Measurements from ENCODE around the gene SMIM34. TPM values are rescaled to one million over a fixed set of nuclear protein-coding genes. Genes with fewer than 3 reads are reported as not detected.
"Not testable (repeated sequence)": the region's sequence is repeated elsewhere in the genome, so short reads cannot be mapped to it uniquely, and the experiment has no call there.

Gene SMIM34
- total and polyA plus RNA-seq, 2 of the 4 experiments (the other 2 are of a cell fraction), result not detected

GRCh38 chr21:34404742-34405141 lies 19.0 kb downstream of the SMIM34 start:
- H2BK5ac ChIP-seq (ENCODE audit: low read depth, low read length, poor library complexity, severe bottlenecking); H3K18ac ChIP-seq (ENCODE audit: low read depth, low read length); CTCF ChIA-PET; H3K4me2 ChIP-seq (ENCODE audit: low read depth, low read length); H2BK15ac ChIP-seq (ENCODE audit: low read depth, low read length); H4K91ac ChIP-seq (ENCODE audit: insufficient read depth, low read depth, low read length); in situ Hi-C loops (cut with MboI; ENCODE audit: low sequenced_read_pairs); H3K36me3 ChIP-seq (ENCODE audit: control insufficient read depth, insufficient read depth, low read length); H4K20me1 ChIP-seq (ENCODE audit: insufficient read depth, low read length); H2AFZ ChIP-seq (replicated peaks; ENCODE audit: low read length, poor library complexity); H4K5ac ChIP-seq (ENCODE audit: low read depth, low read length); H4K8ac ChIP-seq (ENCODE audit: low read depth in 2 of 2, low read length in 2 of 2); POLR2A ChIA-PET (ENCODE audit: unreplicated experiment); H3K4ac ChIP-seq (ENCODE audit: low read depth, low read length); ATAC-seq (ENCODE audit: low read depth); H3K56ac ChIP-seq (ENCODE audit: extremely low read depth, insufficient read depth, low read length); H3K9me1 ChIP-seq (ENCODE audit: insufficient read depth, low read length); H3K23ac ChIP-seq (ENCODE audit: low read depth, low read length); intact Hi-C loops (cut with micrococcal nuclease); H3K9me3 ChIP-seq (ENCODE audit: control insufficient read depth, insufficient read depth, low read length); H2BK120ac ChIP-seq (ENCODE audit: low read depth, low read length); H3K9ac ChIP-seq (ENCODE audit: low read depth, low read length); H3K27me3 ChIP-seq (ENCODE audit: control insufficient read depth, insufficient read depth, low read length); H3K14ac ChIP-seq (replicated peaks; ENCODE audit: low read depth, low read length); H2AK9ac ChIP-seq (replicated peaks; ENCODE audit: low read depth, low read length, poor library complexity); BruUV-seq (replicated peaks); H2BK20ac ChIP-seq (ENCODE audit: low read depth, low read length); H3K27ac ChIP-seq (ENCODE audit: insufficient read depth, low read length); dilution Hi-C loops (cut with HindIII; ENCODE audit: low sequenced_read_pairs, unreplicated experiment); H3K4me1 ChIP-seq (ENCODE audit: control insufficient read depth, insufficient read depth, low read length); H3K4me3 ChIP-seq (ENCODE audit: insufficient read depth, low read depth, low read length); H3K79me1 ChIP-seq (ENCODE audit: low read depth in 1 of 2, low read length in 2 of 2); H2AK5ac ChIP-seq (ENCODE audit: low read depth, low read length); DNase-seq: not testable (repeated sequence)
- no CpG with 5 or more reads among the region's 5 CpGs for WGBS, 2 experiments (ENCODE audit: extremely low coverage in 2 of 2, insufficient read length in 1 of 2)

GRCh38 chr21:34400522-34400921 lies 23.2 kb downstream of the SMIM34 start:
- in situ Hi-C loops (cut with MboI; ENCODE audit: low sequenced_read_pairs); CTCF ChIA-PET; H3K79me1 ChIP-seq (ENCODE audit: low read depth in 1 of 2, low read length in 2 of 2); H3K4me1 ChIP-seq (ENCODE audit: control insufficient read depth, insufficient read depth, low read length); H3K27ac ChIP-seq (ENCODE audit: insufficient read depth, low read length); H2BK5ac ChIP-seq (ENCODE audit: low read depth, low read length, poor library complexity, severe bottlenecking); H2AK9ac ChIP-seq (replicated peaks; ENCODE audit: low read depth, low read length, poor library complexity); H4K8ac ChIP-seq (ENCODE audit: low read depth in 2 of 2, low read length in 2 of 2); H3K9me1 ChIP-seq (ENCODE audit: insufficient read depth, low read length); dilution Hi-C loops (cut with HindIII; ENCODE audit: low sequenced_read_pairs, unreplicated experiment); H2AFZ ChIP-seq (replicated peaks; ENCODE audit: low read length, poor library complexity); H2BK120ac ChIP-seq (ENCODE audit: low read depth, low read length); H2AK5ac ChIP-seq (ENCODE audit: low read depth, low read length); H3K27me3 ChIP-seq (ENCODE audit: control insufficient read depth, insufficient read depth, low read length); H3K4ac ChIP-seq (ENCODE audit: low read depth, low read length); DNase-seq; H2BK20ac ChIP-seq (ENCODE audit: low read depth, low read length); H3K56ac ChIP-seq (ENCODE audit: extremely low read depth, insufficient read depth, low read length); H3K18ac ChIP-seq (ENCODE audit: low read depth, low read length); ATAC-seq (ENCODE audit: low read depth); H4K91ac ChIP-seq (ENCODE audit: insufficient read depth, low read depth, low read length); H3K14ac ChIP-seq (replicated peaks; ENCODE audit: low read depth, low read length); H3K9ac ChIP-seq (ENCODE audit: low read depth, low read length); BruUV-seq (replicated peaks); intact Hi-C loops (cut with micrococcal nuclease); H3K36me3 ChIP-seq (ENCODE audit: control insufficient read depth, insufficient read depth, low read length); H3K23ac ChIP-seq (ENCODE audit: low read depth, low read length); H3K9me3 ChIP-seq (ENCODE audit: control insufficient read depth, insufficient read depth, low read length); H4K20me1 ChIP-seq (ENCODE audit: insufficient read depth, low read length); POLR2A ChIA-PET (ENCODE audit: unreplicated experiment); H3K4me3 ChIP-seq (ENCODE audit: insufficient read depth, low read depth, low read length); H4K5ac ChIP-seq (ENCODE audit: low read depth, low read length); H2BK15ac ChIP-seq (ENCODE audit: low read depth, low read length); H3K4me2 ChIP-seq (ENCODE audit: low read depth, low read length): not testable (repeated sequence)
- no CpG with 5 or more reads among the region's 5 CpGs for WGBS, 2 experiments (ENCODE audit: extremely low coverage in 2 of 2, insufficient read length in 1 of 2)
